Measurements from ENCODE around the gene GNMT.
"Not testable (repeated sequence)": the region's sequence is repeated elsewhere in the genome, so short reads cannot be mapped to it uniquely, and the experiment has no call there.

The GNMT gene

GRCh38 chr6:42960243-42961019 lies at the start of gene GNMT:
Gene GNMT, plus strand, starts transcription at chr6:42960754. Its CDS starts 14 bp downstream, at chr6:42960768.
- no peak for DNase-seq

- no peak for DNase-seq
Measured at GRCh38 chr6:42911171-42912021, 49.2 kb upstream of the GNMT start.

GRCh38 chr6:42914546-42914945 lies 46.0 kb upstream of the GNMT start:
- peak; percentile 17 for DNase-seq

GRCh38 chr6:42915732-42916131 lies 44.8 kb upstream of the GNMT start, which contains the start of gene PTCRA:
Gene PTCRA, plus strand, starts transcription at chr6:42916053. Its CDS starts 17 bp downstream, at chr6:42916070.
- no peak for DNase-seq

GRCh38 chr6:42916288-42916687 lies 44.3 kb upstream of the GNMT start:
- no peak for DNase-seq

- no peak for DNase-seq
Measured at GRCh38 chr6:42921801-42922200, 38.8 kb upstream of the GNMT start.

- no peak for DNase-seq
Measured at GRCh38 chr6:42923666-42924065, 36.9 kb upstream of the GNMT start.

GRCh38 chr6:42925248-42925857 lies 35.2 kb upstream of the GNMT start:
- DNase-seq: no peak

GRCh38 chr6:42928986-42929820 lies 31.4 kb upstream of the GNMT start, which contains the start of gene CNPY3:
Gene CNPY3, plus strand, starts transcription at chr6:42929480. Its CDS starts 91 bp downstream, at chr6:42929571.
- peak; percentile 96 for DNase-seq

GRCh38 chr6:42929821-42930360 lies 30.7 kb upstream of the GNMT start:
- peak; percentile 84 for DNase-seq

GRCh38 chr6:42932412-42932811 lies 28.1 kb upstream of the GNMT start:
- no peak for DNase-seq

- DNase-seq: no peak
Measured at GRCh38 chr6:42933205-42933604, 27.3 kb upstream of the GNMT start.

GRCh38 chr6:42935322-42935721 lies 25.2 kb upstream of the GNMT start:
- no peak for DNase-seq

- no peak for DNase-seq
Measured at GRCh38 chr6:42936398-42936797, 24.2 kb upstream of the GNMT start.

- no peak for DNase-seq
Measured at GRCh38 chr6:42937548-42938427, 22.8 kb upstream of the GNMT start.

- no peak for DNase-seq
Measured at GRCh38 chr6:42938428-42938796, 22.1 kb upstream of the GNMT start.

GRCh38 chr6:42938987-42939809 lies 21.4 kb upstream of the GNMT start:
- DNase-seq: no peak

- DNase-seq: no peak
Measured at GRCh38 chr6:42939810-42940167, 20.8 kb upstream of the GNMT start.

- DNase-seq: no peak
Measured at GRCh38 chr6:42940493-42941045, 20.0 kb upstream of the GNMT start.

GRCh38 chr6:42941356-42941755 lies 19.2 kb upstream of the GNMT start:
- not testable (repeated sequence) for DNase-seq
